AML-193 (cell line): ENCODE measurements around the gene ACTL7B.
"Not testable (repeated sequence)": the region's sequence is repeated elsewhere in the genome, so short reads cannot be mapped to it uniquely, and the experiment has no call there.

Experiments
- DNase-seq, 2 experiments: peaks; one replicate each; lab custom pipeline; 2025; lab: John Stamatoyannopoulos, UW

The ACTL7B gene

GRCh38 chr9:108869092-108869725 is 13.4 kb upstream of the ACTL7B start:
- DNase-seq = no peak

DNA sequence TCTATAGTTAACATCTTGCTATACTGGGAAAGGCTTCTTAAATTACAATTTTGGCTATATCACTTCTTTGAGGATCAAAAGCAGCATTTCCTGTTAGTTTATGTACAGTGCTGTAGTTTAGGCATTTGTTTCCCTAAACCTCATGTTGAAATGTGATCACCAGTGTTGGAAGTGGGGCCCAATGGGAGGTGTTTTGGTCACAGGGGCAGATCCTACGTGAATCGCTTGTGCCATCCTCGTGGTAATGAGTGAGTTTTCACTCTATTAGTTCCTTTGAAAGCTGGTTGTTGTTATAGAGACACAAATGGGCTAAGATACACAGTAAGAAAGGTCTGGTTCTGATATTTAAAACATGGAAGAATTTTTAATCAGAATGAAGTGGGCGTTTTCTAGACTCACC is 12.0 kb upstream of the ACTL7B start:
- DNase-seq = no peak

DNA sequence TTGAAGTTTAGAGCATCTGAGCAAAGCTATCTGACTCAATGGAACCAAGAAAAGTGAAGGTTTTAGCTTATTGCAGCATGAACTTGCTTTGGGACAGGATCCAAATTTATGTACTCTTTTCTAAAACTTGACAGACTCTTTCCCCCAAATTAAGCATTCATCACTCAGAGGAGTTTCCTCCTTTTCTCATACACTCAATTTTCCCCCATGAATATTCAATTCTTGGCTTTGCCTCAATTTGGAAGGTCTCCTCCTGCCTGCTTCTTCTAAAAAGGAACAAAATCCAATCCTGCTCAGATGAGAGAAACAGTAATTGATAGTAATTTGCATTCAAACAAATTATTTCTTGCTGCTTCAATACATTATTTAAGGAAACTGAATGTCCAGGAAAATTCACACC is 11.3 kb upstream of the ACTL7B start:
- no peak for DNase-seq

DNA sequence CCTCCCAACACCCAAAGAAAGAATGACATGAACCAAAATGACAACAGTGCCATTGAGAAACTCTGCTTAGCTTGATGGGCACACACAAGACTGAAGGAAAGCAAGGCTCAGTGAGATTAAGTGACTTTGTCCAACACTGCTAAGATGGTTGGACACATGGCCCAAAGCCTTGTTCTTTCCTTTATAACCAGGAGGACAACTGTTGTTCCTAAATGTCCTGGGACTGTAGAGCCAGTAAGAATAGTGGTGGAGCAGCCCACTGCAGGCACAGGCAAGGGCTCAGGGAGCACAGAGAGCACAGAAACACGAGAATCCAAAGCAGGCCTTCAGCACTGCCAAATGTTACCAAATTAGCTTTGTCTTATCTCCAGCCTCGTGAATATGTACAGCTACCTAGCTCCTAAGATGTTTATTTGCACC is 10.2 kb upstream of the ACTL7B start:
- no peak for DNase-seq

DNA sequence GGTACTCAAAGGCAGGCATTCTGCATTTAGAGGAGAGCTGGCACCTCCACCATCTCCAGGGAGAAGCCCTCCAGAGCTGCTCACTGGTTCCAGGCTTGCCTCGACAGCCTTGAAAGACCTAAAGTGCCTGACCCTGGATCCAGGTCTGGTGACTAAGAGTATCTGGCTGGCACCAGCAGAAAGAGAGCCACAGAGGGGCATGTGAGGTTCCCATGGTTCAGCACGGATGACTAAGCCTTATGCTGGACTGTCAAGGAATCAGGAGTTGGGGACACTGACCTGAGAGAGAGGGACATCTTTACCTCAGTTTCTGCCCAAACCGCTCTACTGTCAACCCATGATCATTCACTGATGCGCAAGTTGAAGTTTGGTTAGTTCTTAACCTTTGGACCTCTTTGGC is 9.3 kb upstream of the ACTL7B start:
- no peak for DNase-seq

GRCh38 chr9:108864446-108864845 is 8.7 kb upstream of the ACTL7B start:
- DNase-seq = no peak

DNA sequence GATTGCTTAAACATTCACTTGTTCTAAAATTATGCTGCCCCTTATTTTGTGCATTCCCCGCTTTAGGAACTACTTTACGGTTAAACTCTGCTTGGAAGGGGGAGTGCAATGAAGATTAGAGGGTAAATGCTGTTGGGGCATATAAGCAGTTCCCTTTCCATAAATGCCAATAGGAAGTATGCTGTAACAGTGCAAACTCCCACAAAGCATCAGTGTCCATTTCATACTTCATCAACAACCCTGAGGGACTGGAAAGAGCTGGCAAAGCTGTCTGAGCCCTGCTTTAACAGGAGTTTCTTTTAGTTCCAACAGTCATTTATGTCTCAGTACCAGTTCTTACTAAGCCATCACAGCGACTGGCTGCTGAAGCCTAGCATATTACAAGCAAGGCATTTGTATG is 8.1 kb upstream of the ACTL7B start:
- DNase-seq = no peak

DNA sequence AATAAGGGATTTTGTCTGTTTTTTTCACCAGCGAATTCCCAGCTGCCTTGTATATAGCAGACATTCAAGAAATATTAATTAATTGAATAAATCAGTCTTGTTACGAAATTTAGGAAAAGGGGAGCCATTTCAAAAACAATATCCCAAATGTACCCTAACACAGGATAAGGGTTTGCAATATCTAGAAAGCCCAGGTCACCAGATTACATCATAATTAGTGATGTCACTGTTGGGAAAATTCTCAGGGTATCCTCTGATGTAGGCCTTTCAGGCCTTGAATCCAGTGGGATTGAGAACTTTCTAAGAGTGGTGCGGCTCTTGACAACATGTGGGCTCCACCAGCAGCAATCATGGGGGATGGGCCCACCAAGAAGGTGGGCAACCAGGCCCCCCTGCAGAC is 6.2 kb upstream of the ACTL7B start, which contains the start of gene ACTL7A:
Gene ACTL7A (plus strand): TSS at position 270 of the 400 bp plus-strand sequence. CDS start 57 bp downstream, at position 327.
- DNase-seq = no peak

DNA sequence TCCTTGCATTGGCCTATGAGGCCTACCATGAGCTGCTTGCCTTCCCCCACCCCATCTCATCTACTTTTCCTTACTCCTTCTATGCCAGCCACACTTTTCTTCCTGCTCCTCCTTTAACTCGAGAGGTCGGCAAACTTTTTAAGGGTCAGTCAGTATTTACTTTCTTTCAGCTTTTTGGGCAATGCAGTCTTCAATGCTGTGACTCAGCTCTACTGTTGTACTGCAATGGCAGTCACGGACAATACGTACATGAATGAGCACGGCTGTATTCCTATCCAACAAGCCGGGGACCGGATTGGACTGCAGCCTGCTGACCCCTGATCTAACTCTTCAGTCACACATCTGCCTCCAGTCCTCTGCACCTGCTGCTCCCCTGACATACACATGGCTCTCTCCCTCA is 5.7 kb upstream of the ACTL7B start:
- DNase-seq = no peak

DNA sequence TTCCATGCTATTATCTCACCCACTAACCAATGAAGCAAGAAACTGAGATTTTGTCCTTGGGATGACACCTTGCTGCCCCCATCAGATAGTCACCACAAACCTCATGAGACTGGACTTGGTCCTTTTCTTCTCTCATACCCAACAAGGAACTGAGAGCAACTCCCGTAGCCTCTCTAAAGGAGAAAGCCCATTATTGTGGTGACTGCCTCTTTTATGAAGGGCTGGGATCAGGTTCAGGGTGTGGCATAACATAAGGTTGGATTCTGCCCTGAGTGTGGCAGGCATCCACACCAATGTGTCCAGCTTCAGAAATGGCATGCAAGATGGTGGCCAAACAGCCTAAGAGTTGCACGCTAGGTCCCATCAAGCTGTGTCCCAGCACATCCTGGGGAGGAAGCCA is 5.0 kb upstream of the ACTL7B start:
- no peak for DNase-seq

DNA sequence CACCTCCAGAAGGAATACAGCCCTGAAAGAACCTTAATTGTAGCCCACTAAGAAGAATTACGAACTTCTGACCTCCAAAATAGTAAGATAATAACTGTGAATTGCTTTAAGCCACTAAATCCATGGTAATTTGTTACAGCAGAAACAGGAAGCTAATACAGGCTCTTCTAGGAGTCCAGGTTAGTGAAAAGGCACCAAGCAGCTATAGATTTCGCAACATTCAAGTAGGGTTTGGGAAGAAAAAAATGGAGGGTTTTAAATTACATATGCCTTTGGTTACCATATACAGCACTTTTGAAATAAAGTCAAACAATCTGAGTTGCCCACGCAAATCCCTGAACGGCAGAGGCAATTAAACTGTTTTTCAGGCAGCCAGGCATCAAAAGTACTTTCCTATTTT is 4.6 kb upstream of the ACTL7B start:
- DNase-seq = peak; percentile 10

DNA sequence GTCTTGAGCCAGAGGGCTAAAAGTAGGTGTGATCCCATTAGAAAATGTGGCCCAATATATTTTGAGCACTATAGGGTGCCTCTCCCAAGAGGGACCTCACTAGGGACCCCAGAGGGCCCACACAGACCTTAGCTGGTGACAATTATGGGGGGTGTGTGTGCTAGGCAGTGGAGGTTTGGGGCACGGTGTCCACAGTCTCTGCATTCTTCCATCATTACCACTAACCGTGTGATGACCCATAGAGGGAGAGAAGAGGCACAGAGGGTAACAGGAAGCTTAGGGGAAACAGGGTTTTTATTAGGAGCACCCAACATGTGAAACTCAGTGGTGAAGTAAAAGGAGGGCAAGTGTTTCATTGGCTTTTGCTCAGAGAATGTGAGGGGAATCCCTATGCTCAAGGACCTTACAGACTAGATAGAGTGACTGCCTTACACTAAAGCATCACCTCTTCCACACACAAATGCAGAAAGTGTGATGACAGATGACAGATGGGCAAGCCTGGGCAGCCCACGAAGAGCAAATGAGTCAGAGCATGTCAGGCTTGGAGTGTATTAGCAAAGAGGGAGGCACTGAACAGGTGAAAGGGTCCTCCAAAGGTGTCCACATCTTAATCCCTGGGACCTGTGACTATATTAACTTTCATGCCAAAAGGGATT is 3.8 kb upstream of the ACTL7B start:
- no peak for DNase-seq

DNA sequence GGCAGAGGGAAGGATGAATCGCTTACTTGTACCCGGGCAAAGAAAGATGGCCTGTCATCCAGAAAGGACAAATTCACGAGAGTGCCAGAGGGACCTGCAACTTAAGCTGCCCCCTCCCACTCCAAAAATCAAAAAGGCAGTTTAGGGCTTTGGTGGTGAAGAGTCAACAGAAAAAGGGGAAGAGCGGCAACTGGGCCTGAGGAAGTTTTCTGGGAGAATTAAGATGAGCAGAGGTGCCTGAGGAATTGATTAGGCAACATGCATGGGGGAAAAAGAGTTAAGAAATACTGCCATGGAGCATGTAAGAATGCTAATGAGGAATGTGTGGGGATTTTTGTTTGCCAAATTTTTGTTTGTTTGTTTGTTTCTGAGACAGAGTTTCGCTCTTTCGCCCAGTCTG is 1.8 kb upstream of the ACTL7B start:
- no peak for DNase-seq

- DNase-seq = no peak
Observed at GRCh38 chr9:108855529-108855886, 278 bp downstream of the ACTL7B start.

DNA sequence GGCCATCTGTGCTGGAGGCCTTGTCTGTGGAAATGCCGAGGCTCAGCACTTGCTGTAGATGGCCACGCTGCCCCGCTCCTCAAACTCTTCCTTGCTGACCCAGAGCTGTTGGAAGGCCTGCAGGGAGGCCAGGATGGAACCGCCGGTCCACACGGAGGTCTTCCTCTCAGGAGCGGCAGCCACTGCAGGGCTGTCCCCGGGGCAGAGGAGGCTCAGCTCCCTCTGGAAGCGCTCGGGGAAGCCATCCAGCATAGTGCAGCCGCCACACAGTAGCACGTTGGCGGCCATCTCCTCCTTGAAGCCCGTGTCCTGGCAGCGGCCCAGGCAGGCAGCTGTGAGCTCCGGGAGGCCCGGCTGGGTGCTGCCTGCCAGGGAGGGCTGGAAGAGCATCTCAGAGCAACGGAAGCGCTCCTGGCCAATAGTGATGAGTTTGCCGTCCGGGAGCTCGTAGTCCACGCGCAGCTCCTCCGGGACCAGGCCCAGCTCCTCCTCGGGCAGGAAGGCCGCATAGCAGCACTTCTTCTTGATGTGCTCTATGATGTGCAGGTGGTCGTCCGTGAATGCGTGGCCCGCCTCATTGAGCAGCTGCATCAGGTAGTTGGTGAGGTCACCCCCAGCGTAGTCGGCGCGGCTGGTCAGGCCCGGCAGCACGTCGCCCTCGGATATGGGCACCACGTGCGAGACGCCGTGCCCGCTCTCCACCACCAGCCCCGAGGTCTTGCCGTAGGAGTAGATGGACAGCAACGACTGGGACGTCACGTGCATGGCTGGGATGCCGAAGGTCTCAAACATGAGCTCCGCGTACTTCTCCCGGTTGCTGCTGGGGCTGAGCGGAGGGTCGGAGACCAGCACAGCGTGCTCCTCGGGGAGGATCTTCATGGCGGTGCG is 901 bp downstream of the ACTL7B start:
- no peak for DNase-seq

GRCh38 chr9:108854094-108854493 is 1.7 kb downstream of the ACTL7B start:
- no peak for DNase-seq

DNA sequence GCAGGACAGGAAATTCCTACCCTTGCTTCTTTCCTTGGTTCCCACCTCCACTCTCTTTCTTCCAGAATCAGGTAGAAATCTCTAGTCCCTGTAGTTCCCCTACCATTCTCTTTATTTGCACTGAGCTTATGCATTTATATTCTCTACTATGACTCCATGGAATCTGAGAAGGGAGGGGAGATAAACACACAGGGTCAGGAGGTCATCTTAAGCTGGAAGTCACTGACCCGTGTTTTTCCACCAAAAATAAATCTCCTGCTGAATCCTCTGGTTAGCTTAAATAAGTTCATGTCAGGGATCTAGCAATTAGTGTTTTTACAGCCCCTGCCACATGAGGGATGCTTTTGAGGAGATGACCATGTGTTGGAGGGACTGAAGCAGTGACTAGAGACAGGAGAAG is 3.7 kb downstream of the ACTL7B start:
- no peak for DNase-seq

GRCh38 chr9:108851138-108851537 is 4.6 kb downstream of the ACTL7B start:
- no peak for DNase-seq

DNA sequence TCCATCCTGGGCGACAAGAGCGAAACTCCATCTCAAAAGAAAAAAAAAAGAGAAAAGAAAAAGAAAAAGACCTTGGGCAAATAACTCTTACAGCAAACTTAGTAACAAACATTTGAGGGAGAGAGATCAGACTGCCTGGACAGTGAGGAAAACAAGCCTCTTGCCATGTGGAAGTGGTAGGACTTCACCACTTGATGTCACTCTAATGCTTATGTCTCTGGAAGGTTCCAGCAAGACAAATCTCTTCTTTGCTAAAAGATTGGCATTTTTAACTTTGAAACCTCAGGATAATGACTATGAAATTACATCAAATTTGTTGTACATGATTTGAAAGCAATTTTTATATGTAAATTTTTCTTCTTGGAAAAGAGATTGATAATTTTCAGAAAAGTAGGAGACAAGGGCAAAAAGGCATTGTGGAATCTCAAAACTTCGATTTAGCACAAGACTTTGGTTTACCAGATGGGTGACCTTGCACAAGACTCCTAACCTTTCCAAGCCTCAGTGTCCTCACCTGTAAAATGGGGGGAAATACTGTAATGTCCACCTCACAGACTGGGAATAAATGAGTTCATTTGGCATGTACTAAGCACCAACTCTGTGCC is 5.4 kb downstream of the ACTL7B start:
- DNase-seq = peak in 1 of 2 experiments; percentile 36

DNA sequence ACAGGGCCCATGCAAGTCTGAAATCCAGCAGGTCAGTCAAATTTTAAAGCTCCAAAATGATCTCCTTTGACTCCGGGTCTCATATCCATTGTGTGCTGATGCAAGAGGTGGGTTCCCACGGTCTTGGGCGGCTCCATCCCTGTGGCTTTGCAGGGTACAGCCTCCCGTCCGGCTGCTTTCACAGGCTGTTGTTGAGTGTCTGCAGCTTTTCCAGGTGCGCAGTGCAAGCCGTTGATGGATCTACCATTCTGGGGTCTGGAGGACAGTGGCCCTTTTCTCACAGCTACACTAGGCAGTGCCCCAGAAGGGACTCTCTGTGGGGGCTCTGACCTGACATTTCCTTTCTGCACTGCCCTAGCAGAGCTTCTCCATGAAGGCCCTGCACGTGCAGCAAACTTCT is 7.5 kb downstream of the ACTL7B start:
- DNase-seq = not testable (repeated sequence)

GRCh38 chr9:108845947-108846346 is 9.8 kb downstream of the ACTL7B start:
- DNase-seq = no peak

GRCh38 chr9:108845507-108845906 is 10.3 kb downstream of the ACTL7B start:
- no peak for DNase-seq

DNA sequence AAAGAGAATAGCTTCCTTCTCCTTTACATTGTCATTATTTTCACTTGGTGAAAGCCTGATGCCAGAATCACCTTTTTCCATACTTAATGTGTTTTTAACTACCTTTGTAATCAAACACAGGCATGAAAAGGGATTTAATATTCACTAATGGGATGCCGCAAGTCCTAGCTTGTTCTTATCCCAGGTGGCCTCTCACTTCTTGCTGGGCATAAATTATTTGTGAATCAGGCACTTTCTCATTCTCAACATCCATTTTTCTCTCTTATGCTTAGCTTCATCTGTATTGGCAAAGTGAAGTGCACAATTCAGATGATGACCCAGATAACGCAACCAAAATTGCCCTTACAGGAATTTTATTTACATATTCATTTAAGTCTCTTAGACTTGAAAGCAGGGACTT is 10.9 kb downstream of the ACTL7B start:
- DNase-seq = no peak
